ENCODE data around the gene STX18. TPM values are rescaled to one million over a fixed set of nuclear protein-coding genes. Genes with fewer than 3 reads are reported as not detected.

STX18 gene
- total and polyA plus RNA-seq, 2 donors from 2014 or later: 37.2 to 66.8 TPM

- DNase-seq (no peak), FAIRE-seq (no peak)
- Histone ChIP-seq H3K9me3 (ENCODE audit: control insufficient read depth in 2 of 3, insufficient read depth in 1 of 3, low read length in 3 of 3) (no peaks in the 10 kb centered on the region), H3K27me3 (ENCODE audit: control insufficient read depth, insufficient read depth, low read length) (no peaks in the 10 kb centered on the region), H3K36me3 (ENCODE audit: control insufficient read depth in 2 of 3, insufficient read depth in 3 of 3, low read length in 3 of 3) (peaks cover 0 to 36% (median 25%) of the 10 kb centered on the region in 3 donors), H3K4me3 (ENCODE audit: low read length in 3 of 3) (no peak overlapping the region), H3K4me1 (ENCODE audit: control insufficient read depth in 2 of 3, insufficient read depth in 2 of 3, low read depth in 1 of 3, low read length in 3 of 3) (no peaks in the 10 kb centered on the region), H3K27ac (ENCODE audit: low read depth in 2 of 2, low read length in 2 of 2) (no peak overlapping the region), H3K9ac (ENCODE audit: low read length in 3 of 3) (no peak overlapping the region)
- no peak for TF ChIP-seq CTCF (IDR thresholded peaks at IDR 0.05; ENCODE audit: borderline replicate concordance, extremely low read depth, insufficient read depth)
- intact Hi-C loops (cut with DNase I): no loop called here
These were observed 109.3 kb downstream of the STX18 start for GRCh38 chr4:4432341-4433125.

GRCh38 chr4:4430492-4431195, 111.2 kb downstream of the STX18 start:
- intact Hi-C loops (cut with DNase I): no loop called here
- no peak overlapping the region for H3K27ac ChIP-seq (ENCODE audit: low read depth in 2 of 2, low read length in 2 of 2)
- DNase-seq: peak in 3 of 5 donors; percentile 66 to 77 (median 66)
- no peaks in the 10 kb centered on the region for H3K9me3 ChIP-seq (ENCODE audit: control insufficient read depth in 2 of 3, insufficient read depth in 1 of 3, low read length in 3 of 3)
- no peak overlapping the region for H3K4me3 ChIP-seq (ENCODE audit: low read length in 3 of 3)
- FAIRE-seq: no peak
- peaks cover 0 to 37% (median 16%) of the 10 kb centered on the region in 3 donors for H3K36me3 ChIP-seq (ENCODE audit: control insufficient read depth in 2 of 3, insufficient read depth in 3 of 3, low read length in 3 of 3)
- no peaks in the 10 kb centered on the region for H3K27me3 ChIP-seq (ENCODE audit: control insufficient read depth, insufficient read depth, low read length)
- TF ChIP-seq CTCF (IDR thresholded peaks at IDR 0.05; ENCODE audit: borderline replicate concordance, extremely low read depth, insufficient read depth): peak; percentile 54
- no peak overlapping the region for H3K9ac ChIP-seq (ENCODE audit: low read length in 3 of 3)
- H3K4me1 ChIP-seq (ENCODE audit: control insufficient read depth in 2 of 3, insufficient read depth in 2 of 3, low read depth in 1 of 3, low read length in 3 of 3): no peaks in the 10 kb centered on the region

GRCh38 chr4:4428966-4429875, 112.6 kb downstream of the STX18 start:
- Histone ChIP-seq H3K27me3 (ENCODE audit: control insufficient read depth, insufficient read depth, low read length) (no peaks in the 10 kb centered on the region), H3K27ac (ENCODE audit: low read depth in 2 of 2, low read length in 2 of 2) (no peak overlapping the region), H3K9me3 (ENCODE audit: control insufficient read depth in 2 of 3, insufficient read depth in 1 of 3, low read length in 3 of 3) (no peaks in the 10 kb centered on the region), H3K36me3 (ENCODE audit: control insufficient read depth in 2 of 3, insufficient read depth in 3 of 3, low read length in 3 of 3) (peaks cover 0 to 40% (median 16%) of the 10 kb centered on the region in 3 donors), H3K4me1 (ENCODE audit: control insufficient read depth in 2 of 3, insufficient read depth in 2 of 3, low read depth in 1 of 3, low read length in 3 of 3) (no peaks in the 10 kb centered on the region), H3K4me3 (ENCODE audit: low read length in 3 of 3) (no peak overlapping the region), H3K9ac (ENCODE audit: low read length in 3 of 3) (no peak overlapping the region)
- peak in 1 of 5 donors; percentile 29 for DNase-seq
- no peak for FAIRE-seq
- intact Hi-C loops (cut with DNase I): no loop called here
- no peak for TF ChIP-seq CTCF (IDR thresholded peaks at IDR 0.05; ENCODE audit: borderline replicate concordance, extremely low read depth, insufficient read depth)
